Mesendoderm (in vitro differentiated cells): ENCODE data around the gene PLBD2.
"Not testable (repeated sequence)": the region's sequence is repeated elsewhere in the genome, so short reads cannot be mapped to it uniquely, and the experiment has no call there.

ENCODE experiments used
- DNase-seq: peaks from one replicate; pipeline ENCODE4 v3.0.0; 2013
- H2AK5ac ChIP-seq: 2 replicates; pipeline ENCODE4 v1.6.1; 2013; ENCODE audit warnings: low read length, inconsistent platforms
- H2BK120ac ChIP-seq: 2 replicates; pipeline ENCODE4 v1.6.1; 2013; ENCODE audit warnings: low read depth, mild to moderate bottlenecking, low read length, moderate library complexity, mixed read lengths
- H2BK15ac ChIP-seq: replicated peaks from 2 replicates; pipeline ENCODE4 v1.6.1; 2013; ENCODE audit warnings: low read depth, mild to moderate bottlenecking, moderate library complexity
- H2BK5ac ChIP-seq: 2 replicates; pipeline ENCODE4 v1.6.1; 2013; ENCODE audit warnings: low read length, inconsistent platforms
- H3K18ac ChIP-seq: 2 replicates; pipeline ENCODE4 v1.6.1; 2013; ENCODE audit warnings: mild to moderate bottlenecking, low read length, mixed read lengths
- H3K23ac ChIP-seq: one replicate; pipeline ENCODE4 v1.6.1; 2013; ENCODE audit warnings: low read length
- H3K27ac ChIP-seq: 2 replicates; pipeline ENCODE4 v1.5.1; 2013; ENCODE audit warnings: low read depth, mild to moderate bottlenecking, inconsistent platforms, low read length, moderate library complexity
- H3K27me3 ChIP-seq: 2 replicates; pipeline ENCODE4 v1.6.1; 2013; ENCODE audit warnings: low read length, control low read depth, mild to moderate bottlenecking, inconsistent platforms; ENCODE audit not compliant: insufficient read depth, poor library complexity
- H3K36me3 ChIP-seq: 2 replicates; pipeline ENCODE4 v1.6.1; 2013; ENCODE audit warnings: low read length, inconsistent platforms; ENCODE audit not compliant: control insufficient read depth, insufficient read depth
- H3K4ac ChIP-seq: one replicate; pipeline ENCODE4 v1.6.1; 2013; ENCODE audit warnings: low read depth, mild to moderate bottlenecking, low read length, moderate library complexity
- H3K4me1 ChIP-seq: 2 replicates; pipeline ENCODE4 v1.6.1; 2013; ENCODE audit warnings: low read depth, low read length, inconsistent platforms; ENCODE audit not compliant: control insufficient read depth
- H3K4me2 ChIP-seq: 2 replicates; pipeline ENCODE4 v1.6.1; 2013; ENCODE audit warnings: low read length
- H3K4me3 ChIP-seq: 2 replicates; pipeline ENCODE4 v1.5.1; 2013; ENCODE audit warnings: mild to moderate bottlenecking, low read length
- H3K56ac ChIP-seq: one replicate; pipeline ENCODE4 v1.6.1; 2013; ENCODE audit warnings: low read length
- H3K79me1 ChIP-seq: 2 replicates; pipeline ENCODE4 v1.6.1; 2013; ENCODE audit warnings: low read length, inconsistent platforms
- H3K79me2 ChIP-seq: 2 replicates; pipeline ENCODE4 v1.6.1; 2013; ENCODE audit warnings: mild to moderate bottlenecking, low read length; ENCODE audit not compliant: control insufficient read depth, insufficient read depth
- H3K9ac ChIP-seq: 2 replicates; pipeline ENCODE4 v1.6.1; 2013; ENCODE audit warnings: low read length, inconsistent platforms
- H4K5ac ChIP-seq: one replicate; pipeline ENCODE4 v1.6.1; 2013; ENCODE audit warnings: low read length
- H4K8ac ChIP-seq: one replicate; pipeline ENCODE4 v1.6.1; 2013; ENCODE audit warnings: low read depth, mild to moderate bottlenecking, control low read depth, low read length, moderate library complexity
- WGBS: extraction: QIAGEN DNeasy Blood & Tissue Kit; methylation state at CpG from one replicate; pipeline ENCODE4 v1.1.7; 2013; ENCODE audit warnings: low lambda C conversion rate, missing lambda C conversion rate; ENCODE audit not compliant: insufficient coverage; ENCODE audit errors: extremely low coverage; 5-methylcytosine and 5-hydroxymethylcytosine counted together

PLBD2 gene

DNA sequence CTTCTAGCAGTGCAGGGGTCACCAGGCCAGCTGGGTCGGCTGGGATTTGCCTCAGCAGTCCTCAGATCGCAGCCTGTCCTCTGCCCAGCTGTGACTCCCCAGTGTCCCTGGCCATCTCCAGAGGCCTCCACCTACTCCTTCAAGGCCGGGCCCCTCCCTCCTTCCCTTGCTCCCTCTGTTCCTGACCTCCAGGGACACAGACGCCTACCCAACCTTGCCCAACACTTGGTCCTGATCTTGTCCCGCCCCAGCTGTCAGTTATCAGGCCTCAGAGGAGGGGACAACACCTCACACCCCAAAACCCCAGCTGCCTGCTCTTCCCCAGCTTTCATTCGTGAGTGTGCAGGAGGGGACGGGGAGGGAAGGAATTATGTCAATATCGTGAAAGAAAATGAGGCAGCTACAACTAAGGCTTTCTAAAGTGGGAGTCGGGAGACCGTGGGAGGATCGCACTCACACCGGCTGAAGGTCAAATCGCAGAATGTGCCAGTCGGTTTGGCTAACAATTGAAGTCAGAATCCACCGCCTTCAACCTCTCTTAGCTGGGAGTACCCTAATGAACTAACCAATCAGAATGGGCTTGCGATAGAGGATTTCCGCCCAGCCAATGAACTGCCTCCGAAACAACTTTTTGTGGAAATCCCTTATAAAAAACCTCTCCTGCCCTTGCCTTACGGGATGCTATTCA is 9.4 kb upstream of the PLBD2 start:
- no CpG with 5 or more reads among the region's 19 CpGs for WGBS
- Histone ChIP-seq H3K23ac (no peak overlapping the region), H3K18ac (no peak overlapping the region), H3K79me1 (no peaks in the 10 kb centered on the region), H3K27me3 (no peaks in the 10 kb centered on the region), H3K36me3 (no peaks in the 10 kb centered on the region), H4K8ac (no peak overlapping the region), H3K27ac (no peak overlapping the region), H3K79me2 (no peaks in the 10 kb centered on the region), H2AK5ac (no peak overlapping the region), H3K4me3 (no peak overlapping the region), H2BK120ac (no peak overlapping the region), H3K4ac (no peak overlapping the region), H3K9ac (peak overlapping the region; percentile 6), H3K4me2 (peak overlapping the region; percentile 3), H2BK15ac (no peak overlapping the region), H3K56ac (peak overlapping the region; percentile 61), H2BK5ac (no peak overlapping the region), H3K4me1 (no peaks in the 10 kb centered on the region), H4K5ac (no peak overlapping the region)
- DNase-seq, result peak; percentile 75

DNA sequence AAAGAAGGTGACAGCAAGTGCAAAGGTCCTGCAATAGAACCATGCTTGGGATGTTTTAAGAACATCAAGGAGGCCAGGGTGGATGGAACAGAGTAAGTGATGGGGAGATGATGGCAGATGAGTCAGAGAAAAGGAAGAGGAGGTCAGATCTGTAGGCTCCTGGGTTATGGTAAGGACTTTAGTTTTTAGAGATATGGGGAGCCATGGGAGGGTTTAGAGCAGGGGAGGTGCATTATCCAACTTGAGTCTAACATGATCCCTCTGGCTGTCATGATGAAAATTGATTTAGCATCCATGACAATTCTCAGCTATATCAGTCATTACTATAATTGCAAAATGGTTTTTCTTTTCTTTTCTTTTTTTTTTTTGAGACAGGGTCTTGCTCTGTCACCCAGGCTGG is 7.3 kb upstream of the PLBD2 start:
- Histone ChIP-seq H3K27ac (no peak overlapping the region), H3K4me1 (no peaks in the 10 kb centered on the region), H2BK15ac (no peak overlapping the region), H3K27me3 (no peaks in the 10 kb centered on the region), H3K4me3 (no peak overlapping the region), H2AK5ac (no peak overlapping the region), H4K8ac (no peak overlapping the region), H3K18ac (no peak overlapping the region), H3K4ac (no peak overlapping the region), H2BK120ac (no peak overlapping the region), H3K4me2 (no peak overlapping the region), H3K9ac (no peak overlapping the region), H4K5ac (no peak overlapping the region), H3K23ac (no peak overlapping the region), H3K79me1 (no peaks in the 10 kb centered on the region), H3K56ac (no peak overlapping the region), H3K79me2 (no peaks in the 10 kb centered on the region), H3K36me3 (no peaks in the 10 kb centered on the region), H2BK5ac (no peak overlapping the region)
- DNase-seq, result no peak

DNA sequence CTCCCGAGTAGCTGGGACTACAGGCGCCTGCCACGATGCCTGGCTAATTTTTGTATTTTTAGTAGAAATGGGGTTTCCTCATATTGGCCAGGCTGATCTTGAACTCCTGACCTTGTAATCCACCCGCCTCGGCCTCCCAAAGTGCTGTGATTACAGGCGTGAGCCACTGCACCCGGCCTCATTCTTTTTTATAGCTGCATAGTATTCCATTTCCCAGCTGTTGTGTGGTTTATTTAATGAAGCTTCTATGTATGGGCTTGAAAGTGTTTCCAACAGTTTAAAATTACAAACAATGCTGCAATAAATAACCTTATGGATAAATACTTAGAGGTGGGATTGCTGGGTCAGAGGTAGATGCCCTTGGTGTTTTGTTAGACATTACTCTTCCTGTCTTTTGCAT is 4.2 kb upstream of the PLBD2 start:
- not testable (repeated sequence) for H3K79me2 ChIP-seq
- no CpG with 5 or more reads among the region's 7 CpGs for WGBS

DNA sequence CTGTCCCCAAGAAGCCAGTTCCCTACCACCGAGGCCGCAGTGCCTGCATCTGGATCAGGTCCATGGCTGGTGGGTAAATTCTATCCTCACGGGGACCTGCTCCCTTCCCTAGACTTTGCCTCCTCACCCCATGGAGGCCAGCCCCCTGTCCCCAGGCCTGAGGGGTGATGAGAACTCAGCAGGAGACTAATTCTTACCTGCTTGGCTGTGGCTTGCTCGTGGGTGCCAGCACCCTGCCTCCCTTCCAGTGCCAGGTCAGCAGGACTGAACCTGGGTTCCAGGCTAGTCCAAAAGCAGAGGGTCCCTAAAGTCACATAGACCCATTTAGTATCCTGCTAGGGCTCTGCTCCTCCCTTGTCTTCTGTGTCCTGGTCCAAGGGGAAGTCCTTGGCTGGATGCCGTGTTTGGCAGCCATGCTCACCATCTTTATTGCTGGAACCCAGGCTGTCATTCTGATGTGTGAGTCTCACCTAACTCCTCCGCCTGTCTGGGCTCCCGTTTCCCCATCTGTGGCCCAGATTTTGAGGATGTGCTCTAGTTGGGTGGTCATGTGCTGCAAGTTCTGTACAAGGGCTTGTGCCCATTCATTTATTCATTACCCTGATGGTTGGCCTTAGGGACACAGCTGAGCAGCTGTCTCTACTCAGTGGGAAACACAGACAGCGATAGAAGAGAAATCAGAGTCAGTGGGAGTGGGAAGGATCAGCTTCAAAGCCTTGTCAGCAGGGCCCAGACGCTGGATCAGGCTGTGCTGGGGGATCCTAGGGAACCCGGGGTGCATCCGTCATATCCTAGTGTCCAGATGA is 949 bp downstream of the PLBD2 start:
- Histone ChIP-seq H3K4ac (no peak overlapping the region), H3K9ac (peak overlapping the region; percentile 87), H4K8ac (no peak overlapping the region), H3K79me2 (peaks cover 2% of the 10 kb centered on the region), H2BK120ac (no peak overlapping the region), H3K4me3 (peak overlapping the region; percentile 80), H3K4me2 (peak overlapping the region; percentile 93), H3K27ac (no peak overlapping the region), H3K18ac (no peak overlapping the region), H2BK5ac (no peak overlapping the region), H2BK15ac (no peak overlapping the region), H3K56ac (peak overlapping the region; percentile 95), H4K5ac (no peak overlapping the region), H3K36me3 (no peaks in the 10 kb centered on the region), H3K79me1 (peaks cover 13% of the 10 kb centered on the region), H3K4me1 (peaks cover 5% of the 10 kb centered on the region), H3K23ac (peak overlapping the region; percentile 24), H2AK5ac (no peak overlapping the region), H3K27me3 (no peaks in the 10 kb centered on the region)
- no peak for DNase-seq
- no CpG with 5 or more reads among the region's 11 CpGs for WGBS

More for the DNA sequence above, 4.2 kb upstream of the PLBD2 start:
- H4K8ac ChIP-seq, H3K9ac ChIP-seq, H3K4me1 ChIP-seq, H3K36me3 ChIP-seq, H3K27me3 ChIP-seq, H3K27ac ChIP-seq, H4K5ac ChIP-seq, H3K56ac ChIP-seq, H3K4ac ChIP-seq, DNase-seq, H2BK15ac ChIP-seq, H3K4me3 ChIP-seq, H3K4me2 ChIP-seq, H2AK5ac ChIP-seq, H3K79me1 ChIP-seq, H2BK5ac ChIP-seq, H3K23ac ChIP-seq, H3K18ac ChIP-seq, H2BK120ac ChIP-seq: not testable (repeated sequence)

DNA sequence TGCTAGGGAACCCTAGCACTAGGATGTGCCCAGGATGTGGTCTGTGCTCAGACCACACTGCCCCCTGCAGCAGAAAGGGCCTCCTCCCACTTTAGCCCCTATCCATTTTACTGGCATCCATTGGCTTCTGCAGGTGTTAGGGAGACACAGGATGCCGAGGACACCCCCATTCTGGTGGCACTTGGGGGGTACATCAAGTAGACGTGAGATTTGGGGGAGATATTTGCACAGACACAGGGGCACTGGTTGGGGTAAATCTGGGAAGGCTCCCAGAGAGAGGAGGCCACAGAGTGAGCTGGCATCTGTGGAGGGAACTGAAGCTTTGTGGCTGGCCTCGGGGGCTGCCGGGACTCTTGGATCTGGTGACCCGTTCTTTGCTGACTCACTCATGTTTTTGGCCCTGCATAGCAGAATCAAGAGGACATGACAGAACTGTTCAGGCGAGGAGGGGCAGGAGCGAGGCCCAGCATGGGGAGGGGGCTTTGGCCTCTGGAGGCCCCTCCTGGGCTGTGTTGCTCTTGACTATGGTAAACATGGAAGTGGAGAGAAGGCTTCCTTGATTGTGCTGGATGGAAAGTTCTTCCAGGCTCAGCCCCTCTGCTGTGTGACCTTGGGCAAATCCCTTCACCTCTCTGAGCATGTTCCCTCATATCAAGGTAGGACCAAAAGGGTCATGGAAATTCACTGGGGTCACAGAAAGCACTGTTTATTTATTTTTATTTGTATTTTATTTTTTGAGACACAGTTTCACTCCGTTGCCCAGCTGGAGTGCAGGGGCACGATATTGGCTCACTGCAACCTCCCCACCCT is 1.8 kb downstream of the PLBD2 start:
- Histone ChIP-seq H3K79me1 (peaks cover 13% of the 10 kb centered on the region), H3K27ac (no peak overlapping the region), H3K56ac (no peak overlapping the region), H4K5ac (no peak overlapping the region), H3K9ac (no peak overlapping the region), H3K79me2 (peaks cover 2% of the 10 kb centered on the region), H3K4me3 (no peak overlapping the region), H4K8ac (no peak overlapping the region), H3K36me3 (no peaks in the 10 kb centered on the region), H3K27me3 (no peaks in the 10 kb centered on the region), H2BK120ac (no peak overlapping the region), H2BK15ac (no peak overlapping the region), H3K18ac (no peak overlapping the region), H3K4me1 (peaks cover 5% of the 10 kb centered on the region), H3K23ac (no peak overlapping the region), H2BK5ac (no peak overlapping the region), H2AK5ac (no peak overlapping the region), H3K4me2 (no peak overlapping the region), H3K4ac (no peak overlapping the region)
- peak; percentile 16 for DNase-seq
- no CpG with 5 or more reads among the region's 9 CpGs for WGBS
